ENCODE results near the gene NDUFS2. TPM values are rescaled to one million over a fixed set of nuclear protein-coding genes. Genes with fewer than 3 reads are reported as not detected.

Gene NDUFS2
- total RNA-seq, 1 donor from 2014 or later: 55.2 TPM

DNA sequence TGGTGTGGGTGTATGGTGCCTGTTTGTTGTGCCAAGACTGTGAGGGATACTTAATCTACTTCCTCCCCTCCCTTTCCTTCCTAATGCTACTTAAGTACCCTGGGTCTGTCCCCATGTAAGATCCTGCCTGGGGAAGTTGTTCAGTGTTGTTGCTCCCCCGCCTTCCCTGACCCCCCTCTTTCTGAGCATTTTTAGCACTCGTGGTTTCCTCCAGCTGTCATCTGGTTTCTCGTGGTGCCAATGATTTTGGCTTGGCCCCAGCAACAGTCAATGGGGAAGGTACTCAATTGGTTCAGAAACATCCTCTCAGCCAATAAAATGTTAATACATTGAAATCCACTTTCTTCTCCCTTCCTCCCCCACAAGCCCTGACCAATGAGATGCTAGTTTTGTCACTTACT, 16.9 kb upstream of the NDUFS2 start:
- H3K4me1 Mint-ChIP-seq (ENCODE audit: low read depth): peaks cover 22% of the 10 kb centered on the region
- H3K9me3 Mint-ChIP-seq (ENCODE audit: low read depth): no peaks in the 10 kb centered on the region
- H3K27me3 Mint-ChIP-seq (ENCODE audit: low read depth): no peaks in the 10 kb centered on the region
- TF ChIP-seq, protein P1, sequence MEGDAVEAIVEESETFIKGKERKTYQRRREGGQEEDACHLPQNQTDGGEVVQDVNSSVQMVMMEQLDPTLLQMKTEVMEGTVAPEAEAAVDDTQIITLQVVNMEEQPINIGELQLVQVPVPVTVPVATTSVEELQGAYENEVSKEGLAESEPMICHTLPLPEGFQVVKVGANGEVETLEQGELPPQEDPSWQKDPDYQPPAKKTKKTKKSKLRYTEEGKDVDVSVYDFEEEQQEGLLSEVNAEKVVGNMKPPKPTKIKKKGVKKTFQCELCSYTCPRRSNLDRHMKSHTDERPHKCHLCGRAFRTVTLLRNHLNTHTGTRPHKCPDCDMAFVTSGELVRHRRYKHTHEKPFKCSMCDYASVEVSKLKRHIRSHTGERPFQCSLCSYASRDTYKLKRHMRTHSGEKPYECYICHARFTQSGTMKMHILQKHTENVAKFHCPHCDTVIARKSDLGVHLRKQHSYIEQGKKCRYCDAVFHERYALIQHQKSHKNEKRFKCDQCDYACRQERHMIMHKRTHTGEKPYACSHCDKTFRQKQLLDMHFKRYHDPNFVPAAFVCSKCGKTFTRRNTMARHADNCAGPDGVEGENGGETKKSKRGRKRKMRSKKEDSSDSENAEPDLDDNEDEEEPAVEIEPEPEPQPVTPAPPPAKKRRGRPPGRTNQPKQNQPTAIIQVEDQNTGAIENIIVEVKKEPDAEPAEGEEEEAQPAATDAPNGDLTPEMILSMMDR (IDR thresholded peaks at IDR 0.05): no peak
- peak overlapping the region; percentile 25 for H3K27ac Mint-ChIP-seq (ENCODE audit: unreplicated experiment)
- no peak overlapping the region for H3K4me3 Mint-ChIP-seq (ENCODE audit: unreplicated experiment)
- no peaks in the 10 kb centered on the region for H3K36me3 Mint-ChIP-seq (ENCODE audit: low read depth)
- DNase-seq (ENCODE audit: low spot score): no peak

DNA sequence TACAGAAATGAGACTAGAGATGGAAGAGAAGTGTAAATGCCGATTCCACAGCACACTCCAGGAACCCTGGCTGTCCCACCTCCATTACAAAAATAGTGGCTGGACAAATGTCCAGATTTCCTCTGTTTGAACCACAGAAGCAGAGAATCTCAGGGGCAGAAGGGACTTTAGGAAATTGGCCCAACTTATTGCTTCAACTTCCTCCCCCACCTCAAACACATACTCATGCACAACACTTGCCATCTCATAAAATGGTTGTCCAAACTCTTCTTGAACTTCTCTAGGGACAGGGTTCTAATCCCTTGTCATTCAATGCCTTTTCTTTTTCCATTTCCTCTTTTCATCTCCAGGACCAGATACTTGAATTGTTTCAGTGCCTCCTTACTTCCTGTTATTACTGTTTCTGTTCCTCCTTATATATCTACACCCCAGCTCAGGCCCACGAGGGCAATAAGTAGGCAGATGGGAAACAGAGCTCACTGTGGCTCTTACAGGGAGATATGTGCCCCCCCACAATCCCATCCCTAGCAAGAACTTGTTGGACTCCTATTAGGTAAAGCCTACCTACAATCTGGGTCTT, 16.3 kb upstream of the NDUFS2 start:
- Mint-ChIP-seq H3K9me3 (ENCODE audit: low read depth) (no peaks in the 10 kb centered on the region), H3K4me3 (ENCODE audit: unreplicated experiment) (no peak overlapping the region), H3K27me3 (ENCODE audit: low read depth) (no peaks in the 10 kb centered on the region)

DNA sequence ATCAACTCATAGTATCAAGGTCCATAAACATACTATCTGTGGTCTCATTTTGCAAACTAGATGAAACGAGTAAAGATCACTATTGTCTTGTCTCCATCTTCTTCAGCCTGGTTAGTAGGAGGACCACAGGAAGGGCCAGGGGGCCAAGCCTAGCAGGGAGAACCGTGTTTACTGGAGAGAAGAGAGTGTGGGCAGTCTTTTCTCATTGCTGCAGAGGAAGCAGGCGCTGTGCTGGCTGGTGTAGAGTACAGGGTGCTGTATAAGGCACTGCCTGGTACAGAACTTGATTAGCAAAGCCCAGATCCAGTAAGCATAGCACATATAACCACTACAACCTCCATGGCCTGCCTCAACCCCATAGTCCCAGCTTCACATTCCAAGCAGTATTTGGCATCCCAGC, 14.9 kb upstream of the NDUFS2 start:
- Mint-ChIP-seq H3K27me3 (ENCODE audit: low read depth) (no peaks in the 10 kb centered on the region), H3K9me3 (ENCODE audit: low read depth) (no peaks in the 10 kb centered on the region), H3K27ac (ENCODE audit: unreplicated experiment) (no peak overlapping the region), H3K4me3 (ENCODE audit: unreplicated experiment) (no peak overlapping the region), H3K4me1 (ENCODE audit: low read depth) (peaks cover 18% of the 10 kb centered on the region), H3K36me3 (ENCODE audit: low read depth) (no peaks in the 10 kb centered on the region)
- TF ChIP-seq, protein P1 (IDR thresholded peaks at IDR 0.05): no peak
- peak; percentile 52 for DNase-seq (ENCODE audit: low spot score)

More for the DNA sequence above, 16.3 kb upstream of the NDUFS2 start:
- DNase-seq (ENCODE audit: low spot score): peak; percentile 4
- H3K36me3 Mint-ChIP-seq (ENCODE audit: low read depth): no peaks in the 10 kb centered on the region
- TF ChIP-seq, protein P1 (IDR thresholded peaks at IDR 0.05): no peak
- peak overlapping the region; percentile 25 for H3K27ac Mint-ChIP-seq (ENCODE audit: unreplicated experiment)
- peaks cover 22% of the 10 kb centered on the region for H3K4me1 Mint-ChIP-seq (ENCODE audit: low read depth)

DNA sequence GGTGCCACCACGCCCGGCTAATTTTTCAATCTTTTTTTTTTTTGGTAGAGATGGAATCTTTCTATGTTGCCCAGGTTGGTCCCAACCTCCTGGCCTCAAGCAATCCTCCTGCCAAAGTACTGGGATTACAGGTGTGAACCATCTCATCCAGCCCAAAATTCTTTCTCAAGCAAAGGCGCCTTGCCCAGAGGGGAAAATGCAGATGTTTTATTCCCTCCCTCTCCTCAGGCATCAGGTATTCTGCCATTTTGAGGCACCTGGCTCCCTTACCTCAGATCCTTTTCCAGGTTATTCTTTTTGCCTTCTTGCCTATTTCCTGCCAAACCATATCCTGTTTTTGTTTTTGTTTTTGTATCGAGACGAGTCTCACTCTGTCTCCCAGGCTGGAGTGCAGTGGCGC, 13.8 kb upstream of the NDUFS2 start:
- Mint-ChIP-seq H3K27me3 (ENCODE audit: low read depth) (no peaks in the 10 kb centered on the region), H3K36me3 (ENCODE audit: low read depth) (no peaks in the 10 kb centered on the region), H3K9me3 (ENCODE audit: low read depth) (no peaks in the 10 kb centered on the region), H3K4me1 (ENCODE audit: low read depth) (peaks cover 13% of the 10 kb centered on the region), H3K4me3 (ENCODE audit: unreplicated experiment) (no peak overlapping the region), H3K27ac (ENCODE audit: unreplicated experiment) (no peak overlapping the region)
- DNase-seq (ENCODE audit: low spot score): peak; percentile 2
- TF ChIP-seq, protein P1 (IDR thresholded peaks at IDR 0.05): no peak

DNA sequence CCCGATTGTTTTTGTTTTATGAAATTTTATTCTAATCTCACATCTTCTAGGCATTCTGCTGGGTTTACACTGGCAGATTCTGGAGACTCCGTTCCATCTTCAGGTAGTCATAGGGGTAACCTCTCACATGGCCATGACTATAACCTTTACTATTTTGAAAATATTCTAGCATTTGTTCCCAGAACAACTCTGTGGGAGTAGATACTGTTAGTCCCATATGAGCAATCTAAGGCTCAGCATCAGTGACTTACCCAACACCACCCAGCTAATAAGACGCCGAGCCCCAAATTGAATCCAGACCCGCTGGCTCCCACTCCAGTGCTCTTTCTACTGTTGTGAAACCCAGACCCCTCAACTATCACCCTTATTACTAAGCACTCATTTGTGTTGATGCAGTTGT, 13.1 kb upstream of the NDUFS2 start:
- no peaks in the 10 kb centered on the region for H3K27me3 Mint-ChIP-seq (ENCODE audit: low read depth)
- TF ChIP-seq, protein P1 (IDR thresholded peaks at IDR 0.05): no peak
- no peaks in the 10 kb centered on the region for H3K36me3 Mint-ChIP-seq (ENCODE audit: low read depth)
- H3K4me1 Mint-ChIP-seq (ENCODE audit: low read depth): peaks cover 13% of the 10 kb centered on the region
- no peak overlapping the region for H3K4me3 Mint-ChIP-seq (ENCODE audit: unreplicated experiment)
- no peak overlapping the region for H3K27ac Mint-ChIP-seq (ENCODE audit: unreplicated experiment)
- no peaks in the 10 kb centered on the region for H3K9me3 Mint-ChIP-seq (ENCODE audit: low read depth)
- peak; percentile 25 for DNase-seq (ENCODE audit: low spot score)
